Neural crest cell (in vitro differentiated cells): ENCODE measurements around the gene COL7A1. TPM values are rescaled to one million over a fixed set of nuclear protein-coding genes. Genes with fewer than 3 reads are reported as not detected.

ENCODE experiments used
- DNase-seq: peaks from one replicate; pipeline ENCODE4 v3.0.0; 2021; ENCODE audit warnings: low read depth, mixed read lengths, low spot score
- H3K27ac Mint-ChIP-seq: one replicate; pipeline ENCODE4 v1.8.0; 2021; ENCODE audit warnings: mild to moderate bottlenecking, mixed read lengths; ENCODE audit not compliant: unreplicated experiment
- H3K27me3 Mint-ChIP-seq: 2 replicates; pipeline ENCODE4 v1.8.0; 2021; ENCODE audit warnings: low read depth, mild to moderate bottlenecking, mixed read lengths
- H3K36me3 Mint-ChIP-seq: 2 replicates; pipeline ENCODE4 v1.8.0; 2021; ENCODE audit warnings: low read depth, mild to moderate bottlenecking, mixed read lengths
- H3K4me1 Mint-ChIP-seq: 2 replicates; pipeline ENCODE4 v1.8.0; 2021; ENCODE audit warnings: mixed read lengths
- H3K4me3 Mint-ChIP-seq: one replicate; pipeline ENCODE4 v1.8.0; 2021; ENCODE audit warnings: mild to moderate bottlenecking, mixed read lengths
- H3K9me3 Mint-ChIP-seq: 2 replicates; pipeline ENCODE4 v1.8.0; 2021; ENCODE audit warnings: mixed read lengths
- CTCF ChIP-seq: fragments of 200-600 bp; sonication (generic); conservative IDR thresholded peaks from 2 replicates; pipeline ENCODE4 v1.5.0; 2021; ENCODE audit warnings: antibody characterized with exemption, mild to moderate bottlenecking
- total RNA-seq: library from RNA; stranded (reverse); gene quantifications from 2 replicates; pipeline ENCODE4 v1.2.1, GENCODE V29; 2021

Gene COL7A1
- total RNA-seq, 1 donor from 2014 or later = 28.7 TPM

- H3K27me3 Mint-ChIP-seq = no peaks in the 10 kb centered on the region
- DNase-seq = no peak
- no peak overlapping the region for H3K4me3 Mint-ChIP-seq
- H3K27ac Mint-ChIP-seq = peak overlapping the region; percentile 84
- no peaks in the 10 kb centered on the region for H3K9me3 Mint-ChIP-seq
- no peaks in the 10 kb centered on the region for H3K36me3 Mint-ChIP-seq
- peaks cover 23% of the 10 kb centered on the region for H3K4me1 Mint-ChIP-seq
- TF ChIP-seq CTCF = no peak
Observed at GRCh38 chr3:48565591-48566400, 29.3 kb downstream of the COL7A1 start.

GRCh38 chr3:48565186-48565585, 29.9 kb downstream of the COL7A1 start:
- no peak overlapping the region for H3K27ac Mint-ChIP-seq
- no peaks in the 10 kb centered on the region for H3K36me3 Mint-ChIP-seq
- H3K4me1 Mint-ChIP-seq = peaks cover 29% of the 10 kb centered on the region
- H3K4me3 Mint-ChIP-seq = no peak overlapping the region
- H3K27me3 Mint-ChIP-seq = no peaks in the 10 kb centered on the region
- TF ChIP-seq CTCF = no peak
- no peaks in the 10 kb centered on the region for H3K9me3 Mint-ChIP-seq
- DNase-seq = no peak

- no peaks in the 10 kb centered on the region for H3K27me3 Mint-ChIP-seq
- no peak for TF ChIP-seq CTCF
- no peak for DNase-seq
- H3K4me3 Mint-ChIP-seq = no peak overlapping the region
- H3K36me3 Mint-ChIP-seq = no peaks in the 10 kb centered on the region
- no peak overlapping the region for H3K27ac Mint-ChIP-seq
- peaks cover 34% of the 10 kb centered on the region for H3K4me1 Mint-ChIP-seq
- H3K9me3 Mint-ChIP-seq = no peaks in the 10 kb centered on the region
Observed at GRCh38 chr3:48564667-48565066, 30.5 kb downstream of the COL7A1 start.

- DNase-seq = no peak
- no peaks in the 10 kb centered on the region for H3K36me3 Mint-ChIP-seq
- no peak overlapping the region for H3K4me3 Mint-ChIP-seq
- no peak for TF ChIP-seq CTCF
- no peaks in the 10 kb centered on the region for H3K27me3 Mint-ChIP-seq
- peaks cover 35% of the 10 kb centered on the region for H3K4me1 Mint-ChIP-seq
- H3K9me3 Mint-ChIP-seq = no peaks in the 10 kb centered on the region
- H3K27ac Mint-ChIP-seq = peak overlapping the region; percentile 95
Observed at GRCh38 chr3:48564022-48564421, 31.1 kb downstream of the COL7A1 start.

- H3K36me3 Mint-ChIP-seq = no peaks in the 10 kb centered on the region
- H3K27me3 Mint-ChIP-seq = no peaks in the 10 kb centered on the region
- DNase-seq = no peak
- H3K9me3 Mint-ChIP-seq = no peaks in the 10 kb centered on the region
- H3K4me1 Mint-ChIP-seq = peaks cover 40% of the 10 kb centered on the region
- peak within 1 kb of the TSS; percentile 98 for H3K27ac Mint-ChIP-seq
- no peak for TF ChIP-seq CTCF
- no peak within 1 kb of the TSS for H3K4me3 Mint-ChIP-seq
Observed at GRCh38 chr3:48563382-48563918, 31.7 kb downstream of the COL7A1 start, which contains the start of gene UCN2. Gene UCN2 (minus strand): TSS chr3:48563781. CDS start chr3:48563124, 657 bp downstream.
